ENCODE results near the gene ZNF225. TPM values are rescaled to one million over a fixed set of nuclear protein-coding genes. Genes with fewer than 3 reads are reported as not detected.

ZNF225 gene
- total and polyA plus RNA-seq, 9 of the 15 experiments (the other 6 are each of a cell fraction or from before 2014, with no cell fraction given) = 1.4 to 4.2 (median 2.2) TPM

- TF ChIP-seq MECOM (CRISPR knock-in tag; IDR thresholded peaks at IDR 0.05) (0 out of 2 replicates have a peak, but pooled peaks have one; percentile 23), SMARCC2 (IDR thresholded peaks at IDR 0.05; ENCODE audit: low read depth) (no peak), MLLT1 (IDR thresholded peaks at IDR 0.05) (peak in 1 of 2 experiments; percentile 80; a peak in 1 of 4 replicates), ZNF184 (CRISPR knock-in tag; IDR thresholded peaks at IDR 0.05) (no peak), RBM15 (IDR thresholded peaks at IDR 0.05; ENCODE audit: insufficient read depth, low read length) (no peak), FOXJ3 (CRISPR knock-in tag; IDR thresholded peaks at IDR 0.05) (no peak), FOXP4 (CRISPR knock-in tag; IDR thresholded peaks at IDR 0.05; ENCODE audit: borderline replicate concordance) (no peak), E2F6 (IDR thresholded peaks at IDR 0.05; ENCODE audit: borderline replicate concordance in 1 of 2, extremely low read depth in 1 of 2, insufficient read depth in 1 of 2, insufficient read length in 1 of 2, low read depth in 1 of 2, low read length in 1 of 2, poor library complexity in 1 of 2, severe bottlenecking in 1 of 2) (peak; percentile 72 to 75), PATZ1 (CRISPR knock-in tag; IDR thresholded peaks at IDR 0.05; ENCODE audit: borderline replicate concordance) (no peak), TAF7 (tag; IDR thresholded peaks at IDR 0.05) (0 out of 2 replicates have a peak, but pooled peaks have one; percentile 31), STAT5B (CRISPR knock-in tag; IDR thresholded peaks at IDR 0.05) (no peak), MYC (IDR thresholded peaks at IDR 0.05; ENCODE audit: low read depth, low read length) (peak; percentile 52), MYC (CRISPR knock-in tag; IDR thresholded peaks at IDR 0.05; ENCODE audit: borderline replicate concordance, low read depth) (no peak), CREB1 (IDR thresholded peaks at IDR 0.05) (no peak), CREB1 (CRISPR knock-in tag; IDR thresholded peaks at IDR 0.05) (no peak), PHF8 (IDR thresholded peaks at IDR 0.05; ENCODE audit: borderline replicate concordance, low read length) (peak; percentile 44; the same call in 1 of the 2 replicates), PKNOX1 (IDR thresholded peaks at IDR 0.05) (peak; percentile 46), ETV1 (tag; conservative IDR thresholded peaks at IDR 0.05; ENCODE audit: low read depth) (peak; percentile 91), HDAC1 (IDR thresholded peaks at IDR 0.05) (no peak), TRIM28 (IDR thresholded peaks at IDR 0.05) (no peak)
Observed at GRCh38 chr19:44071824-44072542, 41.2 kb upstream of the ZNF225 start, which contains the start of gene ZNF284 (continued).

All from K562 (cell line).